ENCODE measurements around the gene BTBD6.

BTBD6 gene

DNA sequence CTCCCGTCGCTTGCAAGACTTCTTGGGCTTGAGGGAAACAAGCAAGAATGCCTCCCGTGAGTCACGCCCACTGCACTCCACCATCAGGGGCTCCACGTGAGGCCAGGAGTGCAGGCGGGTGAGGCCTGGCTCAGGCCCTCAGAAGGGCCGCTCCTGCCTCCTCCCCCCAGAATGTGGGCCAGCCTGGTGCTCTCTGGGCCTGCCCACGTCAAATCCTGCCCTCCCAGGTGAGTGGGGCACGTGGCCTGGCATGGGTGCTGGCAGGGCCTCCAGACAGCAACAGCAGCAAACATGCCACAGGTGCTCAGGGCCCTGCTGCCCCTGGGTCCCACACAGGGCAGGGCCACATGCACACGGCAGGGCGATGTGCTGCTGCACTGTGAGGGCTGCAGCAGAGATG lies 30.6 kb upstream of the BTBD6 start:
- H3K36me3 ChIP-seq (ENCODE audit: low read length): no peaks in the 10 kb centered on the region
- H3K79me2 ChIP-seq (ENCODE audit: insufficient read depth, low read length): no peaks in the 10 kb centered on the region
- H2AFZ ChIP-seq (ENCODE audit: low read depth, low read length, severe bottlenecking): no peak overlapping the region
- H3K4me2 ChIP-seq (ENCODE audit: low read depth, low read length, poor library complexity, severe bottlenecking): no peak overlapping the region
- no peak overlapping the region for H3K27ac ChIP-seq (ENCODE audit: low read depth, low read length)
- H3K9me3 ChIP-seq (ENCODE audit: insufficient read depth, low read length): no peaks in the 10 kb centered on the region
- H3K27me3 ChIP-seq (ENCODE audit: low read length): no peaks in the 10 kb centered on the region
- H3K4me3 ChIP-seq (ENCODE audit: insufficient read depth, low read length, poor library complexity, severe bottlenecking): no peak overlapping the region
- H3K9me2 ChIP-seq (replicated peaks; ENCODE audit: insufficient read depth, low read length): no peaks in the 10 kb centered on the region
- no peaks in the 10 kb centered on the region for H3F3A ChIP-seq (ENCODE audit: insufficient read depth)
- no peak overlapping the region for H3K9ac ChIP-seq (ENCODE audit: low read length)
- no peaks in the 10 kb centered on the region for H4K20me1 ChIP-seq (ENCODE audit: low read depth, low read length)
- TF ChIP-seq, protein P1, sequence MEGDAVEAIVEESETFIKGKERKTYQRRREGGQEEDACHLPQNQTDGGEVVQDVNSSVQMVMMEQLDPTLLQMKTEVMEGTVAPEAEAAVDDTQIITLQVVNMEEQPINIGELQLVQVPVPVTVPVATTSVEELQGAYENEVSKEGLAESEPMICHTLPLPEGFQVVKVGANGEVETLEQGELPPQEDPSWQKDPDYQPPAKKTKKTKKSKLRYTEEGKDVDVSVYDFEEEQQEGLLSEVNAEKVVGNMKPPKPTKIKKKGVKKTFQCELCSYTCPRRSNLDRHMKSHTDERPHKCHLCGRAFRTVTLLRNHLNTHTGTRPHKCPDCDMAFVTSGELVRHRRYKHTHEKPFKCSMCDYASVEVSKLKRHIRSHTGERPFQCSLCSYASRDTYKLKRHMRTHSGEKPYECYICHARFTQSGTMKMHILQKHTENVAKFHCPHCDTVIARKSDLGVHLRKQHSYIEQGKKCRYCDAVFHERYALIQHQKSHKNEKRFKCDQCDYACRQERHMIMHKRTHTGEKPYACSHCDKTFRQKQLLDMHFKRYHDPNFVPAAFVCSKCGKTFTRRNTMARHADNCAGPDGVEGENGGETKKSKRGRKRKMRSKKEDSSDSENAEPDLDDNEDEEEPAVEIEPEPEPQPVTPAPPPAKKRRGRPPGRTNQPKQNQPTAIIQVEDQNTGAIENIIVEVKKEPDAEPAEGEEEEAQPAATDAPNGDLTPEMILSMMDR (IDR thresholded peaks at IDR 0.05; ENCODE audit: insufficient read depth, low read length, poor library complexity, severe bottlenecking): no peak
- TF ChIP-seq EZH2phosphoT487 (conservative IDR thresholded peaks at IDR 0.05; ENCODE audit: low read length): no peak

DNA sequence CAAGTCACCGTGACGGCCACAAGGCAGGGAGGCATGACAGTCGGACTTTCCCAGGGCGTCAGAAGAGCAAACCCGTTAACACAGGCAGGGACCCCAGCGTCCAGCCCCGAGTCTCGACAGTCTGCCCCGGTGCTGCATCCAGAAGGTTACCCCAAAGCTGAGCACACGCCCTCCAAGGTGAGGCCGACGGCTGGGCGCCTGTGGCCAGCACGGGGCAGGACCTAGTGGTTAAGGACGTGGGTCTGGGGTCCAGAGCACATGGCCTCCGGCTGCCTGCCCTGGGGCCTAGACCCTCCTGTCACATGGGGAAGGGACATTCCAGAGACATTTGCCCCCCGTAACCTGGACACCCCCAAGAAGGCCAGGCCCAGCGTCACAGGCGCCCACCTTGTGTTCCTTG lies 29.7 kb upstream of the BTBD6 start:
- TF ChIP-seq, protein P1 (IDR thresholded peaks at IDR 0.05; ENCODE audit: insufficient read depth, low read length, poor library complexity, severe bottlenecking): no peak
- no peak for TF ChIP-seq EZH2phosphoT487 (conservative IDR thresholded peaks at IDR 0.05; ENCODE audit: low read length)
- no peak overlapping the region for H3K27ac ChIP-seq (ENCODE audit: low read depth, low read length)
- H3K36me3 ChIP-seq (ENCODE audit: low read length): no peaks in the 10 kb centered on the region
- H3K27me3 ChIP-seq (ENCODE audit: low read length): no peaks in the 10 kb centered on the region
- H4K20me1 ChIP-seq (ENCODE audit: low read depth, low read length): no peaks in the 10 kb centered on the region
- H3K9me3 ChIP-seq (ENCODE audit: insufficient read depth, low read length): no peaks in the 10 kb centered on the region
- no peaks in the 10 kb centered on the region for H3K9me2 ChIP-seq (replicated peaks; ENCODE audit: insufficient read depth, low read length)
- H3K79me2 ChIP-seq (ENCODE audit: insufficient read depth, low read length): no peaks in the 10 kb centered on the region
- no peak overlapping the region for H2AFZ ChIP-seq (ENCODE audit: low read depth, low read length, severe bottlenecking)
- H3K4me2 ChIP-seq (ENCODE audit: low read depth, low read length, poor library complexity, severe bottlenecking): no peak overlapping the region
- no peaks in the 10 kb centered on the region for H3F3A ChIP-seq (ENCODE audit: insufficient read depth)
- H3K4me3 ChIP-seq (ENCODE audit: insufficient read depth, low read length, poor library complexity, severe bottlenecking): no peak overlapping the region
- no peak overlapping the region for H3K9ac ChIP-seq (ENCODE audit: low read length)

DNA sequence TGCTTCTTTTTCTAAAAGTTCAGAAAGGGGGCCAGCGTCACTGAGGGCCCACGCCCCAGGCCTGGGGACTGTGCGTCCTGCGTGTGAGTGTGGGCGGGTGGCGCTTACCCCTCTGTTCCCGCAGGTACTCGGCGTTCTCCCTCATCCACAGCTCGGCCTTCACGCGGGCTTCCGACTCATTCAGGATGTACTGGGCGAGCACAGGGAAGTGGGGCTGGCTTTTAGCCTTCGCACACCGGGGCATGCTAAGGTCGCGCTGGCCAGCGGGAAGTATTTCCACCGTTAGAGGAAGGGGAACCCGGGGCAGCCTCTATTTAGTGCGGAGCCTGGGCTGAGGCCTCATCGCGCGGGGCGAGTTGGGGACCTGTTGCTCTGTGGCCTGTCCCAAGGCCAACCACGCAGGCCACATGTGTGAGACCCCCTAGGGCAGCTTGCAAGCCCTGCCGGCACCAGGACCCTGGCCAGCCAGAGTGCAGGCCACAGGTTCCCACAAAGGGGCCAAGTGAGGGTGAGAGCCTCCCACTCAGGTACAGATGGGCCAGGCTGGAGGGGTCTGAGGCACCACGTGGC lies 29.2 kb upstream of the BTBD6 start:
- Histone ChIP-seq H3K4me3 (ENCODE audit: insufficient read depth, low read length, poor library complexity, severe bottlenecking) (no peak overlapping the region), H3K9ac (ENCODE audit: low read length) (no peak overlapping the region), H2AFZ (ENCODE audit: low read depth, low read length, severe bottlenecking) (no peak overlapping the region), H3K27me3 (ENCODE audit: low read length) (no peaks in the 10 kb centered on the region), H3F3A (ENCODE audit: insufficient read depth) (no peaks in the 10 kb centered on the region), H3K27ac (ENCODE audit: low read depth, low read length) (no peak overlapping the region), H4K20me1 (ENCODE audit: low read depth, low read length) (no peaks in the 10 kb centered on the region), H3K4me2 (ENCODE audit: low read depth, low read length, poor library complexity, severe bottlenecking) (no peak overlapping the region), H3K36me3 (ENCODE audit: low read length) (no peaks in the 10 kb centered on the region), H3K79me2 (ENCODE audit: insufficient read depth, low read length) (no peaks in the 10 kb centered on the region), H3K9me3 (ENCODE audit: insufficient read depth, low read length) (no peaks in the 10 kb centered on the region), H3K9me2 (replicated peaks; ENCODE audit: insufficient read depth, low read length) (no peaks in the 10 kb centered on the region)
- TF ChIP-seq, protein P1 (IDR thresholded peaks at IDR 0.05; ENCODE audit: insufficient read depth, low read length, poor library complexity, severe bottlenecking): no peak
- no peak for TF ChIP-seq EZH2phosphoT487 (conservative IDR thresholded peaks at IDR 0.05; ENCODE audit: low read length)

Measured in SU-DHL-6 (cell line).